K562 (cell line): ENCODE data around the gene TMEM117. TPM values are rescaled to one million over a fixed set of nuclear protein-coding genes. Genes with fewer than 3 reads are reported as not detected.

Source experiments
- ATAC-seq: fragments of 200-7000 bp; cut with Tn5 transposase; 3 replicates; pipeline ENCODE4 v1.9.1; 2020; ENCODE audit warnings: moderate library complexity
- BruUV-seq: library from RNA; stranded (reverse); fragments of 400-500 nt; replicated peaks from 2 replicates; lab custom pipeline; 2021; lab: Mats Ljungman, UMichigan
- CTCF ChIA-PET: fragments of 300-600 bp; formaldehyde crosslinking; extraction: SDS; loops from one replicate; lab custom pipeline; 2021; ENCODE audit warnings: low intra/inter-chr PET ratio; lab: Yijun Ruan, JAX
- POLR2A ChIA-PET: fragments of 300-600, 350-650 bp; sonication (Branson Sonifier 250); formaldehyde crosslinking; extraction: SDS; loops from one replicate; lab custom pipeline; 2021; ENCODE audit warnings: antibody characterized with exemption, inconsistent platforms; lab: Yijun Ruan, JAX
- DNase-seq, 4 experiments: peaks; one replicate each; pipeline versions ENCODE4 v3.0.0 to v3.0.0-alpha.2; 2011 to 2018; ENCODE audit warnings: low spot score in 3 of 4, mixed read lengths in 3 of 4; ENCODE audit errors: extremely low read depth in 1 of 4
- FAIRE-seq: peaks from 2 replicates; lab custom pipeline; 2011; peaks lifted over from hg19 to GRCh38; lab: Jason Lieb, UNC
- H2AFZ ChIP-seq: 2 replicates; pipeline ENCODE4 v1.6.0; 2011; ENCODE audit warnings: low read depth, low read length, control low read depth, inconsistent platforms
- H3K27ac ChIP-seq: fragments of 200-600 bp; 3 replicates; pipeline ENCODE4 v1.8.0; 2011; ENCODE audit warnings: low read depth, mild to moderate bottlenecking, control low read depth, inconsistent platforms, low read length, moderate library complexity, mixed read lengths; ENCODE audit errors: extremely low read depth
- H3K27me3 ChIP-seq, 2 experiments: fragments of 300-600 bp in 1 of 2; 2 replicates in 1 of 2; 3 replicates in 1 of 2; pipeline versions ENCODE4 v1.6.0 to v1.8.0; 2011; ENCODE audit warnings: inconsistent platforms in 2 of 2, low read length in 2 of 2, mild to moderate bottlenecking in 1 of 2, mixed read lengths in 1 of 2, moderate library complexity in 1 of 2; ENCODE audit not compliant: control insufficient read depth in 2 of 2, insufficient read depth in 2 of 2
- H3K36me3 ChIP-seq: fragments of 300-600 bp; 3 replicates; pipeline ENCODE4 v1.8.0; 2011; ENCODE audit warnings: mild to moderate bottlenecking, low read length, inconsistent platforms; ENCODE audit not compliant: control insufficient read depth, insufficient read depth
- H3K4me1 ChIP-seq, 2 experiments: fragments of 200-600 bp in 1 of 2; replicated peaks in 1 of 2; 2 replicates in 1 of 2; 3 replicates in 1 of 2; pipeline versions ENCODE4 v1.5.1 to v1.8.0; 2011; ENCODE audit warnings: inconsistent platforms in 2 of 2, low read length in 2 of 2, mild to moderate bottlenecking in 1 of 2, mixed read lengths in 1 of 2, moderate library complexity in 1 of 2; ENCODE audit not compliant: control insufficient read depth in 2 of 2, insufficient read depth in 2 of 2
- H3K4me2 ChIP-seq: 2 replicates; pipeline ENCODE4 v1.6.1; 2011; ENCODE audit warnings: low read length, control low read depth, inconsistent platforms, mixed read lengths; ENCODE audit not compliant: insufficient read depth
- H3K4me3 ChIP-seq: fragments of 200-600 bp; sonication (generic), shearing (Covaris generic); 2 replicates; pipeline ENCODE4 v1.5.1; 2016; ENCODE audit warnings: control low read depth, inconsistent platforms
- H3K79me2 ChIP-seq: fragments of 200-600 bp; 3 replicates; pipeline ENCODE4 v1.8.0; 2011; ENCODE audit warnings: low read length, inconsistent platforms; ENCODE audit not compliant: control insufficient read depth, insufficient read depth
- H3K9ac ChIP-seq, 2 experiments: 2 replicates each; pipeline versions ENCODE4 v1.6.0 to v1.6.1; 2011; ENCODE audit warnings: low read depth in 2 of 2, low read length in 2 of 2, control low read depth in 1 of 2, inconsistent platforms in 1 of 2, mild to moderate bottlenecking in 1 of 2, mixed read lengths in 1 of 2; ENCODE audit not compliant: insufficient read depth in 1 of 2
- H3K9me1 ChIP-seq: one replicate; pipeline ENCODE4 v1.6.0; 2011; ENCODE audit warnings: inconsistent platforms, mild to moderate bottlenecking, low read length, moderate library complexity; ENCODE audit not compliant: control insufficient read depth, insufficient read depth
- H3K9me3 ChIP-seq: replicated peaks from 2 replicates; pipeline ENCODE4 v1.5.1; 2011; ENCODE audit warnings: low read depth, low read length, inconsistent platforms; ENCODE audit not compliant: control insufficient read depth, insufficient read depth
- H4K20me1 ChIP-seq: replicated peaks from 2 replicates; pipeline ENCODE4 v1.6.1; 2011; ENCODE audit warnings: low read length, inconsistent platforms, mixed read lengths; ENCODE audit not compliant: control insufficient read depth, insufficient read depth
- SRF ChIP-seq, 2 experiments: fragments of 250-450, 450-650 bp in 1 of 2; sonication (Bioruptor Pico) in 1 of 2; sonication (generic) in 1 of 2; formaldehyde crosslinking; IDR thresholded peaks; 2 replicates each; pipeline versions ENCODE4 v1.5.0 to v1.5.1; 2020 to 2022; ENCODE audit warnings: mild to moderate bottlenecking in 1 of 2, missing genetic modification reagents in 1 of 2
- WGBS: fragments of 100-300 bp; shearing (Covaris generic); methylation state at CpG from one replicate; pipeline ENCODE4 v1.1.6; 2016; ENCODE audit warnings: low coverage, mixed read lengths; ENCODE audit not compliant: insufficient coverage; ENCODE audit errors: missing lambda C conversion rate; 5-methylcytosine and 5-hydroxymethylcytosine counted together
- in situ Hi-C: fragments of 300-500 bp; cut with MboI; formaldehyde crosslinking; loops from 4 replicates; pipeline ENCODE4 v1.15.0; 2018; ENCODE audit warnings: inconsistent platforms, mixed read lengths
- intact Hi-C: fragments of 100-400 bp; cut with micrococcal nuclease; formaldehyde crosslinking; loops from 2 replicates; pipeline ENCODE4 v1.14.2; 2022
- polyA plus RNA-seq, 8 experiments: library from polyadenylated mRNA; depleted of rRNA in 4 of 8; stranded (reverse) in 5 of 8; unstranded in 3 of 8; fragments of >200 nt; fragmentation: Nextera tagmentation in 2 of 8; fragmentation: Illumina TruSeq in 1 of 8; extraction: Ambion mirVana in 2 of 8; extraction: Trizol in 1 of 8; gene quantifications; 2 replicates each; pipeline versions ENCODE4 v1.2.1 to v1.2.3, GENCODE V29; 2011 to 2014; ENCODE audit warnings: inconsistent platforms in 1 of 8, missing spikeins in 1 of 8
- total RNA-seq, 7 experiments: library from RNA; depleted of rRNA in 6 of 7; stranded (reverse); fragments of >200 nt in 6 of 7; fragmentation: Illumina TruSeq in 2 of 7; extraction: Trizol in 2 of 7; gene quantifications; 2 replicates each; pipeline versions ENCODE4 v1.2.1 to v1.2.3, GENCODE V29; 2011 to 2021; ENCODE audit warnings: low replicate concordance in 1 of 7
- TF ChIP-seq, protein P1 (sequence below): conservative IDR thresholded peaks from 2 replicates; pipeline ENCODE4 v1.6.1; 2011; ENCODE audit warnings: low read depth, mild to moderate bottlenecking, low read length; ENCODE audit not compliant: control insufficient read depth

TMEM117 gene
- total and polyA plus RNA-seq, 9 of the 15 experiments (the other 6 are each of a cell fraction or from before 2014, with no cell fraction given): 0.31 to 2.8 (median 1.0) TPM

DNA sequence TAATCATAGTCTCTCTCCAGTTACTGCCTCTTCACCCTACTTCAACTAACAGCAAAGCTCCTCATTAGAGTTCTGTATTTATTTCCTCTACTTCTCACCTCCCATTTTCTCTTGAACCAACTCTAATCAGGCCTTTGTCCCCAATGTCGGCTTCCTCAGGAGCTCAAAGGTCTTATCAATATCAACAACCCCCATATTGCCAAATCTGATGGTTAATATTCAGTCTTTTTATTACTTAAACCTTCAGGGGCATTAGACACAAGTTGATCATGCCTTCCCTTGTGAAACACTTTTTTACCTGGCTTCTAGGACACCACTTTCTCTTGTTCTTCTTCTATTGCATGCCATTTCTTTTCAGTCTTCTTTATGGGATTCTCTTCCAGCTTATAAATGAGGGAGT is 531.3 kb downstream of the TMEM117 start:
- no peaks in the 10 kb centered on the region for H3K9me1 ChIP-seq
- no peak overlapping the region for H3K9ac ChIP-seq
- 0% methylated on average over 1 of the region's 1 CpG for WGBS
- no peaks in the 10 kb centered on the region for H3K27me3 ChIP-seq
- TF ChIP-seq SRF (CRISPR knock-in tag; IDR thresholded peaks at IDR 0.05): no peak
- H3K4me3 ChIP-seq: no peak overlapping the region
- no peaks in the 10 kb centered on the region for H3K9me3 ChIP-seq
- BruUV-seq: no TSS peak
- ChIA-PET POLR2A (interaction anchor here (0.6 kb wide), 1 partner anchor 33 kb away, joined by 3 read pairs; no protein-coding TSS in a partner anchor), CTCF (no interaction called here)
- no peaks in the 10 kb centered on the region for H3K79me2 ChIP-seq
- H3K27ac ChIP-seq: no peak overlapping the region
- intact Hi-C loops (no loop called here), in situ Hi-C loops (no loop called here)
- no peaks in the 10 kb centered on the region for H4K20me1 ChIP-seq
- no peaks in the 10 kb centered on the region for H3K36me3 ChIP-seq
- ATAC-seq (no peak), FAIRE-seq (no peak), DNase-seq (no peak)
- no peaks in the 10 kb centered on the region for H3K4me1 ChIP-seq
- no peak overlapping the region for H2AFZ ChIP-seq
- no peak overlapping the region for H3K4me2 ChIP-seq

DNA sequence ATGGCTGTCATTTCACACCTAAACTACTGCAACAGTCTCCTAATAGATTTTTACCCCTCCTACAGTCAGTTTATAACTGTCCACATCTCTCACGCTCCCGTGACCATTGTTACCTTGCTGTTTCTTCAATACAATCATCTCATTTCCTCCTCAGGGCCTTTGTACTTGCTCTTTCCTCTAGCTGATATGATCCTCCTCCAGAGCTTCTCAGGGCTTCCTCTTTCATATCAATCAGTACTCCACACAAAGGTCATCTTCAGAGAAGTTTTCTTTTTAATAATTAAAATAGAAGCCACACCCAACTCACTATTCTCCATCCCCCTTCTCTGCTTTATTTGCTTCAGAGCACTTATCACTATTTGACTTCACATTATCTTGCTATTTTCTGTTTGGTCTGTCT is 532.0 kb downstream of the TMEM117 start:
- H3K9me1 ChIP-seq: no peaks in the 10 kb centered on the region
- H3K27me3 ChIP-seq: no peaks in the 10 kb centered on the region
- WGBS: 0% methylated on average over 2 of the region's 2 CpGs
- no peaks in the 10 kb centered on the region for H3K36me3 ChIP-seq
- no peak overlapping the region for H3K9ac ChIP-seq
- POLR2A ChIA-PET: no interaction called here
- intact Hi-C loops: no loop called here
- in situ Hi-C loops: no loop called here
- no peak overlapping the region for H3K4me3 ChIP-seq
- no TSS peak for BruUV-seq
- no peaks in the 10 kb centered on the region for H3K79me2 ChIP-seq
- CTCF ChIA-PET: no interaction called here
- no peaks in the 10 kb centered on the region for H3K9me3 ChIP-seq
- H3K4me2 ChIP-seq: no peak overlapping the region
- no peak overlapping the region for H3K27ac ChIP-seq
- H4K20me1 ChIP-seq: no peaks in the 10 kb centered on the region
- TF ChIP-seq, protein P1, sequence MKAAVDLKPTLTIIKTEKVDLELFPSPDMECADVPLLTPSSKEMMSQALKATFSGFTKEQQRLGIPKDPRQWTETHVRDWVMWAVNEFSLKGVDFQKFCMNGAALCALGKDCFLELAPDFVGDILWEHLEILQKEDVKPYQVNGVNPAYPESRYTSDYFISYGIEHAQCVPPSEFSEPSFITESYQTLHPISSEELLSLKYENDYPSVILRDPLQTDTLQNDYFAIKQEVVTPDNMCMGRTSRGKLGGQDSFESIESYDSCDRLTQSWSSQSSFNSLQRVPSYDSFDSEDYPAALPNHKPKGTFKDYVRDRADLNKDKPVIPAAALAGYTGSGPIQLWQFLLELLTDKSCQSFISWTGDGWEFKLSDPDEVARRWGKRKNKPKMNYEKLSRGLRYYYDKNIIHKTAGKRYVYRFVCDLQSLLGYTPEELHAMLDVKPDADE: no peak
- DNase-seq: no peak
- ATAC-seq: no peak
- no peak for FAIRE-seq
- H3K4me1 ChIP-seq: no peaks in the 10 kb centered on the region
- H2AFZ ChIP-seq: no peak overlapping the region
